Left cardiac atrium (tissue), 4 donors: ENCODE measurements around the gene NF2. TPM values are rescaled to one million over a fixed set of nuclear protein-coding genes. Genes with fewer than 3 reads are reported as not detected.
A peak's percentile ranks its signal among the peaks of the same experiment; 100 is the strongest.

Experiments
- ATAC-seq, 2 donors: fragments of 200-7000 bp; cut with Tn5 transposase; one replicate each; pipeline ENCODE4 v1.9.1; 2020; ENCODE audit warnings: mild to moderate bottlenecking in 2 of 2, moderate library complexity in 2 of 2
- DNase-seq: peaks from one replicate; pipeline ENCODE4 v3.0.0-alpha.2; 2020
- intact Hi-C, 2 donors: fragments of 100-400 bp; cut with DNase I; formaldehyde crosslinking; loops; one replicate each; pipeline versions ENCODE4 v1.14.1 to v1.15.1; 2022 to 2023
- total RNA-seq, 2 donors: library from RNA; stranded (reverse); fragmentation: NEBNext Ultra II Directional; extraction: Animal tissue kit (Norgen Biotek cat#: 25700); gene quantifications; one replicate each; pipeline ENCODE4 v1.2.1, GENCODE V29; 2021
- donor health status: DM: no; HTN: yes; CAD: no.
- donor health status: DM: no; HTN: yes; CAD: no; lungs with severe emphysema.
- donor health status: DM: yes; HTN: yes; CAD: no.
- donor health status: Dilated cardiomyopathy.

The NF2 gene
- total RNA-seq, 2 donors from 2014 or later: 45.3 to 48.7 TPM

- DNase-seq (no peak), ATAC-seq (no peak)
- intact Hi-C loops: loop anchor here in 1 of 2 donors (10.0 kb wide), 1 partner anchor 314 kb away; no protein-coding TSS in a partner anchor
These were observed 87.0 kb downstream of the NF2 start for GRCh38 chr22:29690476-29690875.

- ATAC-seq: peak in 1 of 2 donors; percentile 65
- DNase-seq: no peak
- intact Hi-C loops: loop anchor here in 1 of 2 donors (10.0 kb wide), 1 partner anchor 313 kb away; no protein-coding TSS in a partner anchor
These were observed 88.3 kb downstream of the NF2 start for GRCh38 chr22:29691636-29692326.

DNA sequence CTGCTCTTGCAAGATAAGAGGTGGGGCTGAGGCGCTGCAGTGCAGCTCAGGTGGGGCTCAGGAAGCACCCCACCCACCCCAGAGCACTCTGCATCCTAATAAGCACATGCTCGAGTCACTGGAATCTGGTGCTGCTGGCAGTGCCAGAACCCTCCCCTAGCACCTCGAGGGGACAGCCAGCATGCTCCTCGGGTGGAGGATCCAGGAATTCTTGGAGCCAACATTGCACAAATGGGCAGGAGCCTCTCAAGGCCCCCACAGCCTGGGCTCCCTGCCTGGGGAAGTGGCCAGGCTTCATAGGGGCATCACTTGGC lies 88.9 kb downstream of the NF2 start:
- DNase-seq (no peak), ATAC-seq (peak in 1 of 2 donors; percentile 41)
- intact Hi-C loops: loop anchor here in 1 of 2 donors (10.0 kb wide), 1 partner anchor 313 kb away; no protein-coding TSS in a partner anchor

DNA sequence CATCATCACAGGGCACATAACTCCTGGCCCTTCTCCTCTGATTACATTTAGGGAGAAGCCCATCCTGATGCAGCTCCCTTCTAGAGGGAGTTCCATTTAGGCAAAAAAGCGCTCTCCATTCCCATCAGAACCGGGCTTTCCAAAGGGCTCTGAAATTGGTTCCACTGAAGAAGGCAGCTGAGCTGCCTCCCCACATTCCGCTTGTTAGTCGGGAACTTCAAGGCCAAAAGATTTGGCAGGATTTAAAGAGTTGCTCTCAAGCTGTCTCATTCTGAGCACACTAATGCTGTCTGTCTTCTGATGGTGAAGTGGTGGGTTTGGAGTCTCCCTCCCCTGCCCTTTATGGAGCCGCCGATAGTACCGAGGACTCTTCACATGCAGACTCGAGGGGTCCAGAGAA lies 89.7 kb downstream of the NF2 start:
- no peak for DNase-seq

GRCh38 chr22:29693671-29694070 lies 90.2 kb downstream of the NF2 start:
- intact Hi-C loops: loop anchor here in 1 of 2 donors (10.0 kb wide), 1 partner anchor 311 kb away; no protein-coding TSS in a partner anchor
- peak in 1 of 2 donors; percentile 21 for ATAC-seq
- no peak for DNase-seq

More for the DNA sequence above, 89.7 kb downstream of the NF2 start:
- intact Hi-C loops: loop anchor here in 1 of 2 donors (10.0 kb wide), 1 partner anchor 312 kb away; no protein-coding TSS in a partner anchor
- no peak for ATAC-seq

DNA sequence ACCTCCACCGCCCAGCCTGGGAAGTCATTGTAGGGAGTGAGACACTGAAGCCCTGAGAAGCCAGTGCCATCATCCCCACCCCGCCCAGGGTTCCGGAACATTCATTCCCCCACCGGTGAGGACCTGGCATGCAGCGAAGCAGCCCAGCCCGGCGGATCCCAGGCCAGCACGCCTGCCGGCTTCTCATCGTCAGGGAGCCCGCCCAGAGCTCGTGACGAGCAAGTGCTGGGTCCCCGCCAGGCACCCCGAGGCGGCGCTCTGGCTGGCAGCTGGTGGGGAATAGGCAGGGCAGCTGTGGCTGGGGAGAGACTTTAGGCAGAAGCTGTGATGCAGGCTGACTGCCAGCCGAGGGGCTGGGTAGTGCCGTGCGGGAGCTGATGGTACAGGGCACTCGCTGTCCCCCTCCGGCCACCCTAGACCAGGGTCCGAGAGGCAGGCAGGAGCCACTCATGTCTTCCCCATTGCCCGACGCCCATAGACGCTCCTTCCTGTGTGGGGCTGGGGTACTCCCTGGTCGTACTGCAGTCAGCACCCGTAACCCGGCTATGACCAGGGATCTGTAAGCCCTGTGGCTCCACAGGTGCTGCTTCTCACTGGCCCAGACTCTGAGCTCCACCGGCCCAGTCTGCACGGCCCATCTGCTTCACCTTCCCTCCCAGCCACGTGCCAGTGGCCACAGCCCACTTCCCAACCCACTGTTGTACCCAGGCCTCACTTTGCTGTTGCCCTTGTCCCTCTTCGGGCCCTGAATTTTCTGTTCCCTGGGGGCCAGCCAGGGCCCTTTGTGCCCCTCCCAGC lies 91.9 kb downstream of the NF2 start:
- ATAC-seq: no peak
- intact Hi-C loops: loop anchor here in 1 of 2 donors (10.0 kb wide), 1 partner anchor 309 kb away; no protein-coding TSS in a partner anchor

GRCh38 chr22:29697853-29698598 lies 94.6 kb downstream of the NF2 start:
- ATAC-seq (no peak), DNase-seq (no peak)
- intact Hi-C loops: loop anchor here in 1 of 2 donors (10.0 kb wide), 1 partner anchor 307 kb away; no protein-coding TSS in a partner anchor

More for the DNA sequence above, 91.9 kb downstream of the NF2 start:
- no peak for DNase-seq

DNA sequence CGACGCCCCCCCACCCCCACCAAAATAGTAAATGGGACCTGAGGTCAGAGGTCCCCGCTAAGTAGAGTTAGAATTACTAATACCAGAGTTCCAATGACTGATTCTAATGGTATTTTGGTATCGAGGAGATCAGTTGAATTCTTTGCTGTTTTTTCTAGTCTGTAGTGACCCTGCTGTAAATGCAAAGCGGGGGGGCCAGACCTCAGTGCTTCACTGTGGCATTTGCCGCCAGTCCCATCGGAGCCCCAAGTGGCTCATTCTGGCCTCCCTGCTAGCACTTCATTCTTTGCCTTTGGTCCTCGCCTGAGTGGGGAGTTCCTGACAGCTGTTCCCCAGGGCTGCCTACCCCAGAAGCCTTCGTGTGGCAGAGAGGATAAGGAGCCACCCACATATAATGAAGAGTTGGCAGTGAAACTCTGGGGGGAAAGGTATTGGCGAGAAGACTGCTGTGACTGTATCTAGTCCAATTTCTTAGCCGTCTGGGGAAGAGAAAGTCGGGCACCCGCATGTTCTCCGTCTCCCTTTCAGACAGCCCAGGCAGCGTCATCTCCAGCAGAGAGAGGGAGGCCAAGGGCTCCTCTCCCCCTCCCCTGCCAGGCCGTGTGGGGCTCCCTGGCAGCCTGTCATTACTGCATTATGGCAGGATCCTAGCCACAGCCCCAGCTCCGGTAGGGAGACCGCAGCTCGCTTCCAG lies 96.9 kb downstream of the NF2 start:
- no peak for ATAC-seq
- intact Hi-C loops: no loop called here
- no peak for DNase-seq

- intact Hi-C loops: no loop called here
- ATAC-seq (no peak), DNase-seq (no peak)
These were observed 97.4 kb downstream of the NF2 start for GRCh38 chr22:29700900-29701154.

GRCh38 chr22:29701155-29701999 lies 97.9 kb downstream of the NF2 start:
- no peak for ATAC-seq
- intact Hi-C loops: no loop called here
- DNase-seq: no peak

GRCh38 chr22:29702000-29702930 lies 98.8 kb downstream of the NF2 start:
- intact Hi-C loops: no loop called here
- DNase-seq: no peak
- ATAC-seq: no peak

DNA sequence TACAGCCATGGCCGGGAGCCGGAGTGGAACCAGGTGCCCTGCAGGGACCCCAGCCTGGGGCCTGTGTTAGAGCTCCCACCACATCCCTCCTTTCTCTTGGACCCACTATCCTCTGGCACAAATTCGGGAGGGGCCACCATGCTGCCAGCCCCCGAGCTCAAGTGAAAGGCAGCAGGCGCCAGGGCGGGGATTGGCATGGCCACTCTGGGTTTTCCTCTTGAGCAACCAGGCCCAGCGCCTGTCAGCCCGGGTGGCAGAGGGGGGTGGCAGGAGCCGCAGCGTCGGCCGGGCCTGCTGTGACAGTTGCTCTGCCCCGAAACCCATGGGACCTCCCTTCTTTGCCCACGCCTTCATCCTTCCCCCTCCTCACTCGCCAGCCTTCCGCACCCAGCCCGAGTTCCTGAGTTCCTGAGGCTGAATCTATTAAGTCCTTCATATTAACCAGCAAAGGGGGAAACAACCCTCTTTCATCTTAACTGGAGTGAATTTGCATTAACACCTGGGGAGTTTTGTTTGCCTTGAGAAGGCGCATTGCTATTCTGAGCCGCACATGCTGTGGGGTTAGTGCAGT lies 99.6 kb downstream of the NF2 start:
- intact Hi-C loops: no loop called here
- ATAC-seq: peak; percentile 19 to 31
- DNase-seq: peak; percentile 39

GRCh38 chr22:29703569-29704195 lies 100.2 kb downstream of the NF2 start:
- DNase-seq: no peak
- ATAC-seq: no peak
- intact Hi-C loops: no loop called here

- ATAC-seq (peak in 1 of 2 donors; percentile 31), DNase-seq (no peak)
- intact Hi-C loops: no loop called here
These were observed 101.3 kb downstream of the NF2 start for GRCh38 chr22:29704528-29705285.

DNA sequence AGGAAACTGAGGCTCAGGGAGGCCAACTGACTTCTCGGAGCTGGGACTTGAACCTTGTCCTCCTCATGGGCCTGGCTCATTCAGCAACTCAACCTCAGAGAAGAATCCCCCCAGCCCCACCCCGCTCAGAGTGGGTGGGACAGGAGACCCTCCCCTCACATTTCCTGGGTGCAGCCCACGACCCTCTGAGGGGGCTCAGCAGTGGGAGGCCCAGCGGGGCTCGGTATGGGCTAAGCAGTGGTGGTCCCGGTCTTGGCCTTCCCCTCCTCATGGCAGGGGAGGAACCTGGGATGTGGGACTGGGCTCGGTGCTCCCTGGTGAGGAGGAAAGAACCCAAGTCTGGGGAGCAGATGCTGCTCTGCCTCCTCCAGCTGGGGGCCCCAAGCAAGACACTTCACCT lies 102.2 kb downstream of the NF2 start:
- intact Hi-C loops: no loop called here
- ATAC-seq (no peak), DNase-seq (no peak)

- ATAC-seq: no peak
- DNase-seq: no peak
- intact Hi-C loops: no loop called here
These were observed 103.1 kb downstream of the NF2 start for GRCh38 chr22:29706486-29706885.
